GM12878 (cell line): ENCODE measurements around the gene PYGB.

Experiments
- CBX3 ChIP-seq: fragments of 200-600 bp; sonication (generic); IDR thresholded peaks from 2 replicates; pipeline ENCODE4 v1.6.1; 2016; ENCODE audit warnings: low read depth, borderline replicate concordance
- CTCF ChIP-seq, 3 experiments: IDR thresholded peaks in 2 of 3; conservative IDR thresholded peaks in 1 of 3; 2 replicates each; pipeline ENCODE4 v1.5.1; 2011; ENCODE audit warnings: low read depth in 3 of 3, low read length in 3 of 3, mild to moderate bottlenecking in 3 of 3, control low read depth in 2 of 3, moderate library complexity in 2 of 3, inconsistent platforms in 1 of 3, mixed read lengths in 1 of 3; ENCODE audit not compliant: control insufficient read depth in 2 of 3, insufficient read depth in 1 of 3; ENCODE audit errors: extremely low read depth in 1 of 3
- EZH2 ChIP-seq: IDR thresholded peaks from 2 replicates; pipeline ENCODE4 v1.6.1; 2012; ENCODE audit warnings: low read depth, mild to moderate bottlenecking, control low read depth, inconsistent platforms, low read length, borderline replicate concordance; ENCODE audit not compliant: control insufficient read depth
- JUND ChIP-seq: IDR thresholded peaks from 2 replicates; pipeline ENCODE4 v1.6.1; 2012; ENCODE audit warnings: low read depth, mild to moderate bottlenecking, low read length, improper control_type of control experiment, moderate library complexity
- MYC ChIP-seq: IDR thresholded peaks from 2 replicates; pipeline ENCODE4 v1.6.1; 2011; ENCODE audit warnings: mild to moderate bottlenecking, low read length, moderate library complexity, inconsistent platforms; ENCODE audit not compliant: insufficient read depth, insufficient replicate concordance, insufficient read length, severe bottlenecking
- POLR2A ChIP-seq: IDR thresholded peaks from 2 replicates; pipeline ENCODE4 v1.6.1; 2011; ENCODE audit warnings: low read depth, mild to moderate bottlenecking, low read length
- POLR2AphosphoS5 ChIP-seq: IDR thresholded peaks from 2 replicates; pipeline ENCODE4 v1.6.1; 2011; ENCODE audit warnings: mild to moderate bottlenecking, low read length, inconsistent platforms
- RBBP5 ChIP-seq: fragments of 200-600 bp; sonication (generic); conservative IDR thresholded peaks from 2 replicates; pipeline ENCODE4 v1.6.1; 2016
- RCOR1 ChIP-seq: conservative IDR thresholded peaks from 2 replicates; pipeline ENCODE4 v1.6.1; 2012; ENCODE audit warnings: low read depth, low read length, improper control_type of control experiment
- SRF ChIP-seq, 2 experiments: IDR thresholded peaks; 2 replicates each; pipeline ENCODE4 v1.6.1; 2011; ENCODE audit warnings: low read depth in 2 of 2, low read length in 2 of 2, mild to moderate bottlenecking in 1 of 2, moderate library complexity in 1 of 2
- TARDBP ChIP-seq: IDR thresholded peaks from 2 replicates; pipeline ENCODE4 v1.6.1; 2016; ENCODE audit warnings: borderline replicate concordance
- ZBTB40 ChIP-seq: fragments of 450-650 bp; IDR thresholded peaks from 2 replicates; pipeline ENCODE4 v1.6.1; 2016; ENCODE audit warnings: mild to moderate bottlenecking, moderate library complexity, borderline replicate concordance
- ZSCAN29 ChIP-seq: fragments of 450-650 bp; IDR thresholded peaks from 2 replicates; pipeline ENCODE4 v1.6.1; 2017; ENCODE audit warnings: mild to moderate bottlenecking, moderate library complexity

- TF ChIP-seq ZBTB40 (no peak), RCOR1 (no peak), SRF (IDR thresholded peaks at IDR 0.05; ENCODE audit: low read depth in 2 of 2, low read length in 2 of 2) (no peak), JUND (no peak), POLR2A (no peak; the same call in 1 of the 2 replicates), TARDBP (no peak), POLR2AphosphoS5 (no peak), MYC (no peak), CTCF (IDR thresholded peaks at IDR 0.05 in 2 of 3, conservative IDR thresholded peaks at IDR 0.05 in 1 of 3; ENCODE audit: control insufficient read depth in 2 of 3, extremely low read depth in 1 of 3, insufficient read depth in 1 of 3, low read depth in 3 of 3, low read length in 3 of 3) (no peak), EZH2 (no peak), CBX3 (no peak), RBBP5 (no peak), ZSCAN29 (no peak)
These were observed 28.1 kb downstream of the PYGB start for GRCh38 chr20:25275813-25276532.
